NB4 (cell line): ENCODE data around the gene GOLIM4.

Experiments used
- DNase-seq: peaks from one replicate; pipeline ENCODE4 v3.0.0; 2010; ENCODE audit warnings: low read depth
- H3K4me3 ChIP-seq: one replicate; pipeline ENCODE4 v1.5.1; 2011; ENCODE audit warnings: mild to moderate bottlenecking, low read depth, low read length, moderate library complexity
- MYC ChIP-seq: IDR thresholded peaks from 2 replicates; pipeline ENCODE4 v1.6.1; 2011; ENCODE audit warnings: low read depth, low read length
- POLR2A ChIP-seq: IDR thresholded peaks from 2 replicates; pipeline ENCODE4 v1.6.1; 2011; ENCODE audit warnings: mild to moderate bottlenecking; ENCODE audit not compliant: insufficient read length; ENCODE audit errors: extremely low read depth
- TF ChIP-seq, protein P1 (sequence below): IDR thresholded peaks from one replicate; pipeline ENCODE4 v1.5.1; 2012; ENCODE audit warnings: low read depth, low read length
- TF ChIP-seq, protein P2 (sequence below): IDR thresholded peaks from 2 replicates; pipeline ENCODE4 v1.6.1; 2011; ENCODE audit warnings: low read depth, low read length

Gene GOLIM4

DNA sequence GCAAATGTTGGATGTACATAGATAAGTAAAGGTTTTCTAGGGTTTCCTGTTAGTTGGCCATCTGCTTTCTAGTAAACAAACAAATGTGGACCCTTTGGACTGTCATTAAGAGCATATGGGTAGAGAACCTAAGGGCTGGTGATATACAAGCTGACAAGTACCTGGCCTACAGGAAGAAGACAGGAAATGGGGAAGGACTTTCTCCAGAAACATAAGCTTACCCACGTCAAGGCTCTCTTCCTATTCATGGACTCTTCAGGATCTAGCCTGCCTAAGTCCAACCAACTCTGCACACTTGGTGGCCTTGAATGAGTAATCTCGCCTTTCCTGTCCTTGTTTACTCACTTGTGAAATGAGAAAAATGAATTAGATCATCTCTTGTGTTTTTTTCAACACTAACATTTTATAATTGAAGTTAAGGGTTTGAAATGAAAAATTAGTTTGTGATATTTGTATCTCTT is 22.2 kb upstream of the GOLIM4 start:
- DNase-seq: no peak
- TF ChIP-seq, protein P1, sequence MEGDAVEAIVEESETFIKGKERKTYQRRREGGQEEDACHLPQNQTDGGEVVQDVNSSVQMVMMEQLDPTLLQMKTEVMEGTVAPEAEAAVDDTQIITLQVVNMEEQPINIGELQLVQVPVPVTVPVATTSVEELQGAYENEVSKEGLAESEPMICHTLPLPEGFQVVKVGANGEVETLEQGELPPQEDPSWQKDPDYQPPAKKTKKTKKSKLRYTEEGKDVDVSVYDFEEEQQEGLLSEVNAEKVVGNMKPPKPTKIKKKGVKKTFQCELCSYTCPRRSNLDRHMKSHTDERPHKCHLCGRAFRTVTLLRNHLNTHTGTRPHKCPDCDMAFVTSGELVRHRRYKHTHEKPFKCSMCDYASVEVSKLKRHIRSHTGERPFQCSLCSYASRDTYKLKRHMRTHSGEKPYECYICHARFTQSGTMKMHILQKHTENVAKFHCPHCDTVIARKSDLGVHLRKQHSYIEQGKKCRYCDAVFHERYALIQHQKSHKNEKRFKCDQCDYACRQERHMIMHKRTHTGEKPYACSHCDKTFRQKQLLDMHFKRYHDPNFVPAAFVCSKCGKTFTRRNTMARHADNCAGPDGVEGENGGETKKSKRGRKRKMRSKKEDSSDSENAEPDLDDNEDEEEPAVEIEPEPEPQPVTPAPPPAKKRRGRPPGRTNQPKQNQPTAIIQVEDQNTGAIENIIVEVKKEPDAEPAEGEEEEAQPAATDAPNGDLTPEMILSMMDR: no peak
- TF ChIP-seq POLR2A (no peak), MYC (no peak)
- TF ChIP-seq, protein P2, sequence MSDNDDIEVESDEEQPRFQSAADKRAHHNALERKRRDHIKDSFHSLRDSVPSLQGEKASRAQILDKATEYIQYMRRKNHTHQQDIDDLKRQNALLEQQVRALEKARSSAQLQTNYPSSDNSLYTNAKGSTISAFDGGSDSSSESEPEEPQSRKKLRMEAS: no peak
- no peak overlapping the region for H3K4me3 ChIP-seq

DNA sequence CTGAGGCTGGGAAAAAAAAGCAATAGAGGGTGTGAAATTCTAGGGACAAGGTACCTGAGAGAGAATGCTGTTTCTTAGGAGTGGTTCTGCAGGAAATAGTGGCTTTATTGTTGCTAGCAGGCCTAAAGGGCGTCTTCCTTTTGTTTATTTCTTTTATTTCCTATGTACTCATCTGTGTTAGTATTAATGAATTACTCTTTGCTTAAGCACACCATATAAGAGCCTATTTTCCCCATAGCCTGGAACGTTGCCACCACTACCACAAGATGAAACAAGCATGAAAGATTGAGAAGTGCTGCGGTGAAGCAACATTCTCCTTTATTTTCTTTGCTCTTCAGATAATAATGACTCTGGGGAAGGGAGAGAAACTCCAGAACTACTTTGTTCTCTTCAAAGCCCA is 21.3 kb upstream of the GOLIM4 start:
- no peak for DNase-seq
- TF ChIP-seq MYC (no peak), POLR2A (no peak)
- TF ChIP-seq, protein P2: no peak
- TF ChIP-seq, protein P1: no peak
- H3K4me3 ChIP-seq: no peak overlapping the region

DNA sequence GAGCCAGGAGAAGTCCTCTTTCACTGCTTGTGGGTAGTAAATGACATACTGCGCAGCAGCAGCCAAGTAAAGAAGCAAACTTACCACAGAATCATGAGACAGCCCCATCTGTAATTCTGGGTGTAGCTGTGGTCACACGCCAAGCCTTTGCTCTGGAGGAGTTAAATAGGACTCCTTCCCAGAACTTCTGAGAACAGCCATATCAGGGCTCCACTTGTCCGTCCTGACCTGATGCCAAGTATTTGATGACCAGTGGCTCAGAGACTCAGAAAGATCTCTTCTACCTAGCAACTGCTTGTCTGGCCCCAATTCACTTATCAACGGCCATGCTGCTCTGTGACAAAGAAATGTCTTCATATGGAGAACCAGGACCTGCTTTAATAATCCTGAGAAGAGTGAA is 20.6 kb upstream of the GOLIM4 start:
- no peak for DNase-seq
- no peak overlapping the region for H3K4me3 ChIP-seq
- TF ChIP-seq, protein P1: no peak
- TF ChIP-seq MYC: no peak

DNA sequence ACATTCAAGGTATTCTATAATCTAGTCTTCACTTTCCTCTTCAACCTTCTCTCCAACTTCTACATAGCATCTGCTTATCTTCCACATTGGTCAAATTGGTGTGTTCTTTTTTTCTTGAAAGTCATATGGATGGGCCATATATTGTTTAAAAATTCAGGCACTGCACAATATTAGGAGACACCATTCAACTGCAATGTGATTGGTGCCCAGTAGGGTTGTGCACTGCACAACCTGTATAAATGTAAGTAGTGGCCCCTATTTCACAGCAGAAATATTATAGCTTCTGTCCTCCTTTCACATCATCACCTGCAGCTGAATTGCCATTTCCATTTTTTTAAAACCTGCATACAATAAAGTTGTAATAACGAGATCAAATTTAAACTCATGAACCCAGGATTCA is 18.1 kb upstream of the GOLIM4 start:
- H3K4me3 ChIP-seq: no peak overlapping the region
- TF ChIP-seq, protein P2: no peak
- TF ChIP-seq MYC (no peak), POLR2A (no peak)
- TF ChIP-seq, protein P1: no peak
- no peak for DNase-seq

DNA sequence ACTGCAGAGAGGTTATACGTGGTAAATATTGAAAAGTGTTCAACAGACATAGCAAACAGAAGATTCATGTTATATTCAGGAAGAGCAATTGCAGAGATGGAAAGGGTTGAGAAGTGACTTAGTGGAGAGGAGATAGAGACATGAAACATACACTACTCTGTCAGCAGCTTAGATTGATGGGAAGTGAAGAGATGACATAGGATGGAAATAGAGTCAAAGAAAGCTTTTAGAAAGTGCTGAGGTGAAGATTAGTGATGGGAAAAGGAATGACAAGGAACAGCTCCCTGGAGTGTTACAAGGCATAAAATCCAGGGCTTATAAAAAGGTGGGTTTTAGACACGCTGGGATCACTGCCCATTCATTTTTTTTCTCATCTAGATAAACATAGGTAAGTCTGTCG is 17.2 kb upstream of the GOLIM4 start:
- TF ChIP-seq POLR2A (no peak), MYC (no peak)
- TF ChIP-seq, protein P2: no peak
- TF ChIP-seq, protein P1: no peak
- H3K4me3 ChIP-seq: no peak overlapping the region
- DNase-seq: no peak

DNA sequence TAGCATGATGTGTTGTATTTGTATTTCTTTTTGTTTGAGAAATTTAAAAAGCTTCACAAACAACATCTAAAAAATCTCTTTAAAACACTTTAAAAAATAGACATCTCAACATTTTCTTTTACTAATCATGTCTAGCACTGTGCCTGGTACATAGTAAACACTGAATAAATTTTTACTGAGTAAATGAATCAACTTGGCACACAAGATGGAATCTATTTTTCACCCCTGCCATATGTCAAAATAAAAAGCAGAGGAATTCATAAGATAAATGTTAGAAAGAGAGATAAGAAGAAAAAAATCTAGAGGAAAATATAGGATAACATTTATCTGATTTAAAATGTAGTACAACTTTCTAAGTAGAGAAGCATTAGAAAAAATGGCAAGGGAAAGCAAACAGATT is 8.6 kb upstream of the GOLIM4 start:
- TF ChIP-seq, protein P2: no peak
- no peak for TF ChIP-seq POLR2A
- no peak overlapping the region for H3K4me3 ChIP-seq
- DNase-seq: no peak
